GM23338 (cell line): ENCODE data around the gene AGFG2.

ENCODE experiments used
- CREB1 ChIP-seq: fragments of 250-450 bp; sonication (Bioruptor Pico); IDR thresholded peaks from 2 replicates; pipeline ENCODE4 v1.5.0; 2020; ENCODE audit warnings: low read depth, mild to moderate bottlenecking, moderate library complexity
- EZH2 ChIP-seq: fragments of 200-600 bp; sonication (generic); IDR thresholded peaks from one replicate; pipeline ENCODE4 v1.8.0; 2017; ENCODE audit warnings: antibody characterized with exemption, mild to moderate bottlenecking, low read depth; ENCODE audit not compliant: unreplicated experiment
- EZH2phosphoT487 ChIP-seq: fragments of 200-600 bp; sonication (generic); IDR thresholded peaks from one replicate; pipeline ENCODE4 v1.8.1; 2018; ENCODE audit warnings: antibody characterized with exemption; ENCODE audit not compliant: unreplicated experiment
- JUNB ChIP-seq: IDR thresholded peaks from one replicate; pipeline ENCODE4 v1.6.1; 2016; ENCODE audit warnings: antibody characterized with exemption; ENCODE audit not compliant: unreplicated experiment
- NANOG ChIP-seq: IDR thresholded peaks from 2 replicates; pipeline ENCODE4 v1.6.1; 2016; ENCODE audit warnings: antibody characterized with exemption, borderline replicate concordance
- POLR2AphosphoS5 ChIP-seq: IDR thresholded peaks from 2 replicates; pipeline ENCODE4 v1.6.1; 2016; ENCODE audit warnings: antibody characterized with exemption, low read depth
- STAT1 ChIP-seq: IDR thresholded peaks from one replicate; pipeline ENCODE4 v1.6.1; 2016; ENCODE audit warnings: antibody characterized with exemption; ENCODE audit not compliant: unreplicated experiment
- ZNF114 ChIP-seq: fragments of 250-450 bp; sonication (Bioruptor Pico); IDR thresholded peaks from 2 replicates; pipeline ENCODE4 v1.5.0; 2020; ENCODE audit warnings: mild to moderate bottlenecking, moderate library complexity
- ZNF331 ChIP-seq: fragments of 250-450 bp; sonication (Bioruptor Pico); IDR thresholded peaks from 2 replicates; pipeline ENCODE4 v1.5.0; 2020; ENCODE audit warnings: low read depth, mild to moderate bottlenecking, moderate library complexity
- TF ChIP-seq, protein P1 (sequence below), 2 experiments: fragments of 200-600 bp in 1 of 2; sonication (generic) in 1 of 2; conservative IDR thresholded peaks; 2 replicates each; pipeline versions ENCODE4 v1.5.1 to v1.6.1; 2016 to 2017; ENCODE audit warnings: antibody characterized with exemption in 2 of 2, low read depth in 2 of 2, mild to moderate bottlenecking in 2 of 2, moderate library complexity in 1 of 2
- TF ChIP-seq, protein P2 (sequence below): IDR thresholded peaks from one replicate; pipeline ENCODE4 v1.6.1; 2018; ENCODE audit warnings: antibody characterized with exemption; ENCODE audit not compliant: unreplicated experiment
- TF ChIP-seq, protein P3 (sequence below): IDR thresholded peaks from 2 replicates; pipeline ENCODE4 v1.6.1; 2016; ENCODE audit warnings: antibody characterized with exemption
- TF ChIP-seq, protein P4 (sequence below): fragments of 250-450 bp; sonication (Bioruptor Pico); IDR thresholded peaks from 2 replicates; pipeline ENCODE4 v1.5.0; 2020; ENCODE audit warnings: mild to moderate bottlenecking, moderate library complexity

DNA sequence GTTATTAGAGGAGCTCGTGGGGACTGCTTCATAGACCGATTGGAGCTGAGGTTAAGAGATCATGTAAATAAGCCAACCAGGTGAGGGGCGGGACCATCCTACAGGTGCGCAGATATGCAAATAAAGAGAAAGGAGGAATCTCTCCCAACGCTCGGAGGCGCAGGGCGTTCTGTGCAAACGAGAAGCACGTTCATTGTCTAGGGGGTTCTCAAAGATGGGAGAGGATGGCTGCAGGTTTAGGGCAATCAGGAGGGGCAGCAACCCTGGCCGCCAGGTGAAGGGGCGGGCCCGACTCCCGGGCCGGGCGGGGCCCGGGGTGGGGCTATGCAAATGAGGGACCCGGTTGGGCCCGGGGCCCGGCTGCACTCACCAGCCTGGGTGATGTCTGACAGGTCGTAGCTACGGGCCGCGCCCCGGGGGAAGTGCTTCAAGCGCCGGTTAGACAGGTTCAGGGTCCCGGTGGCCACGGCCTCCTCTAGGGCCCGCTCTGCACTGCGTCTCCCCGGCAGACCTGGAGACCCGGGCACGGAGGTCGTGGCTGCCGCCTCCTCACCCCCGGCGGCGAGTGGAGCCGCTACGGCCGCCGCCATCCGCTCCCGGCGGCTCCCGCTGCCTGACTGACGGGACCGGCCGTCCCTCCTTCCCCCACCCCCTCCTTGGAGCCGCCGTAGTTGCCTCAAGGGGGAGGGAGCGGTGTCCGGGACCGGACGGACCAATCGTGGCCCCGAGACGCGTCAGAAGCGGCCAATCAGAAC is 46.7 kb downstream of the AGFG2 start, which contains the start of gene LRCH4:
- TF ChIP-seq, protein P1, sequence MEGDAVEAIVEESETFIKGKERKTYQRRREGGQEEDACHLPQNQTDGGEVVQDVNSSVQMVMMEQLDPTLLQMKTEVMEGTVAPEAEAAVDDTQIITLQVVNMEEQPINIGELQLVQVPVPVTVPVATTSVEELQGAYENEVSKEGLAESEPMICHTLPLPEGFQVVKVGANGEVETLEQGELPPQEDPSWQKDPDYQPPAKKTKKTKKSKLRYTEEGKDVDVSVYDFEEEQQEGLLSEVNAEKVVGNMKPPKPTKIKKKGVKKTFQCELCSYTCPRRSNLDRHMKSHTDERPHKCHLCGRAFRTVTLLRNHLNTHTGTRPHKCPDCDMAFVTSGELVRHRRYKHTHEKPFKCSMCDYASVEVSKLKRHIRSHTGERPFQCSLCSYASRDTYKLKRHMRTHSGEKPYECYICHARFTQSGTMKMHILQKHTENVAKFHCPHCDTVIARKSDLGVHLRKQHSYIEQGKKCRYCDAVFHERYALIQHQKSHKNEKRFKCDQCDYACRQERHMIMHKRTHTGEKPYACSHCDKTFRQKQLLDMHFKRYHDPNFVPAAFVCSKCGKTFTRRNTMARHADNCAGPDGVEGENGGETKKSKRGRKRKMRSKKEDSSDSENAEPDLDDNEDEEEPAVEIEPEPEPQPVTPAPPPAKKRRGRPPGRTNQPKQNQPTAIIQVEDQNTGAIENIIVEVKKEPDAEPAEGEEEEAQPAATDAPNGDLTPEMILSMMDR (conservative IDR thresholded peaks at IDR 0.05; ENCODE audit: low read depth in 2 of 2) = no peak
- TF ChIP-seq EZH2 (no peak), CREB1 (CRISPR knock-in tag) (no peak; the same call in 1 of the 2 replicates), EZH2phosphoT487 (no peak), ZNF114 (no peak), POLR2AphosphoS5 (peak; percentile 90), JUNB (no peak), STAT1 (no peak), ZNF331 (CRISPR knock-in tag) (no peak), NANOG (no peak)
- TF ChIP-seq, protein P2, sequence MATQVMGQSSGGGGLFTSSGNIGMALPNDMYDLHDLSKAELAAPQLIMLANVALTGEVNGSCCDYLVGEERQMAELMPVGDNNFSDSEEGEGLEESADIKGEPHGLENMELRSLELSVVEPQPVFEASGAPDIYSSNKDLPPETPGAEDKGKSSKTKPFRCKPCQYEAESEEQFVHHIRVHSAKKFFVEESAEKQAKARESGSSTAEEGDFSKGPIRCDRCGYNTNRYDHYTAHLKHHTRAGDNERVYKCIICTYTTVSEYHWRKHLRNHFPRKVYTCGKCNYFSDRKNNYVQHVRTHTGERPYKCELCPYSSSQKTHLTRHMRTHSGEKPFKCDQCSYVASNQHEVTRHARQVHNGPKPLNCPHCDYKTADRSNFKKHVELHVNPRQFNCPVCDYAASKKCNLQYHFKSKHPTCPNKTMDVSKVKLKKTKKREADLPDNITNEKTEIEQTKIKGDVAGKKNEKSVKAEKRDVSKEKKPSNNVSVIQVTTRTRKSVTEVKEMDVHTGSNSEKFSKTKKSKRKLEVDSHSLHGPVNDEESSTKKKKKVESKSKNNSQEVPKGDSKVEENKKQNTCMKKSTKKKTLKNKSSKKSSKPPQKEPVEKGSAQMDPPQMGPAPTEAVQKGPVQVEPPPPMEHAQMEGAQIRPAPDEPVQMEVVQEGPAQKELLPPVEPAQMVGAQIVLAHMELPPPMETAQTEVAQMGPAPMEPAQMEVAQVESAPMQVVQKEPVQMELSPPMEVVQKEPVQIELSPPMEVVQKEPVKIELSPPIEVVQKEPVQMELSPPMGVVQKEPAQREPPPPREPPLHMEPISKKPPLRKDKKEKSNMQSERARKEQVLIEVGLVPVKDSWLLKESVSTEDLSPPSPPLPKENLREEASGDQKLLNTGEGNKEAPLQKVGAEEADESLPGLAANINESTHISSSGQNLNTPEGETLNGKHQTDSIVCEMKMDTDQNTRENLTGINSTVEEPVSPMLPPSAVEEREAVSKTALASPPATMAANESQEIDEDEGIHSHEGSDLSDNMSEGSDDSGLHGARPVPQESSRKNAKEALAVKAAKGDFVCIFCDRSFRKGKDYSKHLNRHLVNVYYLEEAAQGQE = no peak
- TF ChIP-seq, protein P3, sequence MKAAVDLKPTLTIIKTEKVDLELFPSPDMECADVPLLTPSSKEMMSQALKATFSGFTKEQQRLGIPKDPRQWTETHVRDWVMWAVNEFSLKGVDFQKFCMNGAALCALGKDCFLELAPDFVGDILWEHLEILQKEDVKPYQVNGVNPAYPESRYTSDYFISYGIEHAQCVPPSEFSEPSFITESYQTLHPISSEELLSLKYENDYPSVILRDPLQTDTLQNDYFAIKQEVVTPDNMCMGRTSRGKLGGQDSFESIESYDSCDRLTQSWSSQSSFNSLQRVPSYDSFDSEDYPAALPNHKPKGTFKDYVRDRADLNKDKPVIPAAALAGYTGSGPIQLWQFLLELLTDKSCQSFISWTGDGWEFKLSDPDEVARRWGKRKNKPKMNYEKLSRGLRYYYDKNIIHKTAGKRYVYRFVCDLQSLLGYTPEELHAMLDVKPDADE = peak; percentile 53; the same call in 1 of the 2 replicates
- TF ChIP-seq, protein P4, sequence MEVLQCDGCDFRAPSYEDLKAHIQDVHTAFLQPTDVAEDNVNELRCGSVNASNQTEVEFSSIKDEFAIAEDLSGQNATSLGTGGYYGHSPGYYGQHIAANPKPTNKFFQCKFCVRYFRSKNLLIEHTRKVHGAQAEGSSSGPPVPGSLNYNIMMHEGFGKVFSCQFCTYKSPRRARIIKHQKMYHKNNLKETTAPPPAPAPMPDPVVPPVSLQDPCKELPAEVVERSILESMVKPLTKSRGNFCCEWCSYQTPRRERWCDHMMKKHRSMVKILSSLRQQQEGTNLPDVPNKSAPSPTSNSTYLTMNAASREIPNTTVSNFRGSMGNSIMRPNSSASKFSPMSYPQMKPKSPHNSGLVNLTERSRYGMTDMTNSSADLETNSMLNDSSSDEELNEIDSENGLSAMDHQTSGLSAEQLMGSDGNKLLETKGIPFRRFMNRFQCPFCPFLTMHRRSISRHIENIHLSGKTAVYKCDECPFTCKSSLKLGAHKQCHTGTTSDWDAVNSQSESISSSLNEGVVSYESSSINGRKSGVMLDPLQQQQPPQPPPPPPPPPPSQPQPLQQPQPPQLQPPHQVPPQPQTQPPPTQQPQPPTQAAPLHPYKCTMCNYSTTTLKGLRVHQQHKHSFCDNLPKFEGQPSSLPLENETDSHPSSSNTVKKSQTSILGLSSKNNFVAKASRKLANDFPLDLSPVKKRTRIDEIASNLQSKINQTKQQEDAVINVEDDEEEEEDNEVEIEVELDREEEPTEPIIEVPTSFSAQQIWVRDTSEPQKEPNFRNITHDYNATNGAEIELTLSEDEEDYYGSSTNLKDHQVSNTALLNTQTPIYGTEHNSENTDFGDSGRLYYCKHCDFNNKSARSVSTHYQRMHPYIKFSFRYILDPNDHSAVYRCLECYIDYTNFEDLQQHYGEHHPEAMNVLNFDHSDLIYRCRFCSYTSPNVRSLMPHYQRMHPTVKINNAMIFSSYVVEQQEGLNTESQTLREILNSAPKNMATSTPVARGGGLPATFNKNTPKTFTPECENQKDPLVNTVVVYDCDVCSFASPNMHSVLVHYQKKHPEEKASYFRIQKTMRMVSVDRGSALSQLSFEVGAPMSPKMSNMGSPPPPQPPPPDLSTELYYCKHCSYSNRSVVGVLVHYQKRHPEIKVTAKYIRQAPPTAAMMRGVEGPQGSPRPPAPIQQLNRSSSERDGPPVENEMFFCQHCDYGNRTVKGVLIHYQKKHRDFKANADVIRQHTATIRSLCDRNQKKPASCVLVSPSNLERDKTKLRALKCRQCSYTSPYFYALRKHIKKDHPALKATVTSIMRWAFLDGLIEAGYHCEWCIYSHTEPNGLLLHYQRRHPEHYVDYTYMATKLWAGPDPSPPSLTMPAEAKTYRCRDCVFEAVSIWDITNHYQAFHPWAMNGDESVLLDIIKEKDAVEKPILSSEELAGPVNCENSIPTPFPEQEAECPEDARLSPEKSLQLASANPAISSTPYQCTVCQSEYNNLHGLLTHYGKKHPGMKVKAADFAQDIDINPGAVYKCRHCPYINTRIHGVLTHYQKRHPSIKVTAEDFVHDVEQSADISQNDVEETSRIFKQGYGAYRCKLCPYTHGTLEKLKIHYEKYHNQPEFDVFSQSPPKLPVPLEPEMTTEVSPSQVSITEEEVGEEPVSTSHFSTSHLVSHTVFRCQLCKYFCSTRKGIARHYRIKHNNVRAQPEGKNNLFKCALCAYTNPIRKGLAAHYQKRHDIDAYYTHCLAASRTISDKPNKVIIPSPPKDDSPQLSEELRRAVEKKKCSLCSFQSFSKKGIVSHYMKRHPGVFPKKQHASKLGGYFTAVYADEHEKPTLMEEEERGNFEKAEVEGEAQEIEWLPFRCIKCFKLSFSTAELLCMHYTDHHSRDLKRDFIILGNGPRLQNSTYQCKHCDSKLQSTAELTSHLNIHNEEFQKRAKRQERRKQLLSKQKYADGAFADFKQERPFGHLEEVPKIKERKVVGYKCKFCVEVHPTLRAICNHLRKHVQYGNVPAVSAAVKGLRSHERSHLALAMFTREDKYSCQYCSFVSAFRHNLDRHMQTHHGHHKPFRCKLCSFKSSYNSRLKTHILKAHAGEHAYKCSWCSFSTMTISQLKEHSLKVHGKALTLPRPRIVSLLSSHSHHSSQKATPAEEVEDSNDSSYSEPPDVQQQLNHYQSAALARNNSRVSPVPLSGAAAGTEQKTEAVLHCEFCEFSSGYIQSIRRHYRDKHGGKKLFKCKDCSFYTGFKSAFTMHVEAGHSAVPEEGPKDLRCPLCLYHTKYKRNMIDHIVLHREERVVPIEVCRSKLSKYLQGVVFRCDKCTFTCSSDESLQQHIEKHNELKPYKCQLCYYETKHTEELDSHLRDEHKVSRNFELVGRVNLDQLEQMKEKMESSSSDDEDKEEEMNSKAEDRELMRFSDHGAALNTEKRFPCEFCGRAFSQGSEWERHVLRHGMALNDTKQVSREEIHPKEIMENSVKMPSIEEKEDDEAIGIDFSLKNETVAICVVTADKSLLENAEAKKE (CRISPR knock-in tag) = no peak
